Measurements from ENCODE around the gene ZNF850. TPM values are rescaled to one million over a fixed set of nuclear protein-coding genes. Genes with fewer than 3 reads are reported as not detected.
"Not testable (repeated sequence)": the region's sequence is repeated elsewhere in the genome, so short reads cannot be mapped to it uniquely, and the experiment has no call there.

The ZNF850 gene
- 5.3 and 7.0 TPM in 2 replicates for total RNA-seq (2014; rRNA removed; shearing (Covaris generic))
- polyA plus RNA-seq (2015; cell fraction: cytosol; rRNA removed), result 3.4 and 3.5 TPM in 2 replicates
- 3.6 and 4.4 TPM in 2 replicates for polyA plus RNA-seq (2015; cell fraction: nucleus; rRNA removed)

DNA sequence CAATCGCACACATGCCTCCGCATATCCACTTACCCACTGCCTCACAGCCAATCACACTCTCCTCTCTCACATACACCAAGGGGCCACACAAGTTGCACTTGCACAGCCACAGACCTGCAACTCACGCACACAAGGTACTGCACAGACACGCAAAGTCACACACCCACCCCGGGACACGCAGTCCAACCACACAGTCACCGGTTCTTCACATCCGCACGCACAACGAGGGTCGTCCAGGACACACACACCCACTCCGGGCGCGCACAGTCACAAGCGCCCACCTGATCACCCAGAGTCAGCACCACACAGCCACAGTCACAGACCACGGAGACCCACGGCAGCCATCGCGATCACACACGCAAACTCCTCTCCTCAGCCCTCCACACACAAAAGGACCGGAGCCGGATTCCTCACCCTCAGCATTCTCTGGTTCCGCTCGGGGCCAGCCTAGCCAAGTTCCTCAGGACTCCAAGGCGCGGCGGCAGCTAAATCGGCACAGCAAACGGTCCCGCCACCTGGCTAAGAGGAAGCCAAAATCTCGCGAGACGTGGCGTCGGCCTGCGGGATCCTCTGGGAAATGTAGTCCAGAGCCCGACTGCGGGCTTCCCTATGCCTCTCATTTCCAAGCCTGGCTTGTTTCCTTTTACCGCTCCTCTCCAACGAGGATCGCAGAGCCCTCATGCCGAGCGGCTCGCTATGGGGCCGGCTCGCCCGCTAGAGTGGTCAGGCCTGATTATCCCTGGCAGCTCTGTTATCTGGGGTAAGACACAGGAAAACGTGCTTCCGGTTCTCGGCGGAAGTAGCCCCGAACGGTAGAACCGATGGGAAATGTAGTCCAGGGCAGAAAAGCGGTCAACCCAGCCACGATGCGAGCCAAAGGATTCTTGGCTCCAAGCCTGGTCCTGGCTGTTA lies at the start of gene ZNF850:
Gene ZNF850, minus strand, starts transcription at position 497 of the 912 bp plus-strand sequence. CDS start 10,201 bp downstream, outside the sequence.
- peak; percentile 86 for DNase-seq (ENCODE audit: low read depth)

DNA sequence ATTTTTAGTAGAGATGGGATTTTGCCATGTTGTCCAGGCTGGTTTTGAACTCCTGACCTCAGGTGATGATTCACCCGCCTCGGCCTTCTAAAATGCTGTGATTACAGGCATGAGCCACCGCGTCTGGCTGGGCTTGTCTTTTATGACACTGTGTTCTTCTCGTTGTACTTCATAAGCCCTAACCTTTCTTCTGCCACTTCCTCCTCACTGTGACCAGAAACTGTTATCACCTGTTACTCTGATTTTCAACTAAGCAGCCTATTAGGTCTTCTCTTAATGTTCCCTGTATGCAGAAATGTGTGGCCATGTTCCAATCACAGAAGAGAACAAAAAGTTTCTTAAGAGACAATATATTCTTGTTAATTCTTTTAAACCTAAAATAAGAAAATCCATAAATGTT lies 49.2 kb upstream of the ZNF850 start:
- no peak for DNase-seq (ENCODE audit: low read depth)

DNA sequence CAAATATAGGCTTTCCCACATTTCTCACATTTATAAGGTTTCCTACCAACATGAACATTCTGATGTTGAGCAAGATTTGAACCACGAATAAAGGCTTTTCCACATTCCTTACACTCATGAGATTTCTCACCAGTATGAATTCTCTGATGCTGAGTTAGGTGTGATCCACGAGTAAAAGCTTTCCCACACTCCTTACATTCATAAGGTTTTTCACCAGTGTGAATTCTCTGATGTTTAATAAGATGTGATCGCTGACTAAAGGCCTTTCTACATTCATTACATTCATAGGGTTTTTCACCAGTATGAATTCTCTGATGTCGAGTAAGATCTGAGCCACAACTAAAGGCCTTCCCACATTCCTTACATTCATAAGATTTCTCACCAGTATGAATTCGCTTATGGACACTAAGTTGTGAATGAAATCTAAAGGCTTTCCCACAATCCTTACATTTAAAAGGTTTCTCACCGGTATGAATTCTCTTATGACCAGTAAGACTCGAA lies 46.6 kb upstream of the ZNF850 start:
- no peak for DNase-seq (ENCODE audit: low read depth)

DNA sequence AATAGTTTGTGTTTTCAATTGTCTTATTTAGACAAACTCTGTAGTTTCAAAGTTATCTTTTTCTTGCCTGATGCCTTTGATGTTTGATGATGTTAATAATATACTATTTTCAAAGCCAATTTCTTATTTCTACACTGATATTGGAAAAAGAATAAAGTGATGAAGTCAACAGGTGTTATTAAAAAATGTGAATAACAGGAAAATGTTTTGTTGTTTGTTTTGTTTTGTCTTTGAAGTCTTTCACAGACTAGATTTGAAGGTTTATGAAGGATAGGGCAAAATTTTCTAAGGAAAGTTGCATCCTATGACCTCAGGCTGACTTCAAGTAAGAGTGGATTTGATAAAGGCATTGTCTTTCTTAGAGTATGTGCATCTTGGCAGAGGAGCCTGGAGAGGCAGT lies 34.4 kb upstream of the ZNF850 start:
- no peak for DNase-seq (ENCODE audit: low read depth)

DNA sequence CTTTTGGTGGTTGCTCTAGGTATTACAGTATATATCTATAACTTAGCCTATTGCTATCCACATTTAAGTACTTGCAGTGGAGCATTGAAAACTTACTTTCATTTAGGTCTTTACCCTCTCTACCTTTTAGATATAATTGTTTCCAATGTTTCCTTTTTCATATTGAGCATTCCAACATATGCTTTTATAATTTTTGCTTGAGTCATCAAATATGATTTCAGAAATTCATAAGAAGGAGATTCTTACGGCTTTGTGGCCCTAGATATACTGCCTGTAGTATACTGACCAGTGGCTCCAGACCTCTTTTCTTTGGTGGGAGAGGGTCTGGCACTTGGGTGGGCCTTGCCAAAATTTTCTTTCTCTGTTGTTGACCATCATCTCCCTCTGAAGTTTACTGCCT lies 32.8 kb upstream of the ZNF850 start:
- DNase-seq (ENCODE audit: low read depth), result no peak

DNA sequence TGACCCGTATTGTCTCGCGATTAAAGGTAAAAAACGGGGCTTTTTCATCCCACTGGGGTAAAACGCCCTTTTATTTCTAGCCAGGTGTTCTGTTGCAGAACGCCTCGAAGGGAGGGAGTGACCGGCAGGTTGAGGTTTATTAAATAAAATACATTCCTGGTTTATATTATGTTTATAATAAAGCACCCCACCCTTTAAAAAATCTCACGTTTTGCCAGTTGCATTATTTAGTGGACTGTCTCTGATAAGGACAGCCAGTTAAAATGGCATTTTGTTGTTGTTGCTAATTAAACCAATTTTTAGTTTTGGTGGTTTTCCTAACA lies 25.1 kb upstream of the ZNF850 start:
- DNase-seq (ENCODE audit: low read depth), result no peak

DNA sequence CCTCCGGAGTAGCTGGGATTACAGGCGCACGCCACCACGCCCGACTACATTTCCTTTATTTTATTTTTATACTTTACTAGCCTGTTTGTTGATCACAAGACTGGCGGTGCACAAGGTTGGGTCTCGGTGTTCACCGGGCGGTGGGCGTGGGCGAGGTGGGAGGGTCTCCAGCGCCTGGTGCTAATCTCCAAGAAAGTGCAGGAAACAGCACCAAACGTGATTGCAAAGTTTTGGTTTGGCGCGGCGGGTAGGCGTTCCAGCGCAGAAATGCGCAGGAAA lies 24.0 kb upstream of the ZNF850 start:
- no peak for DNase-seq (ENCODE audit: low read depth)

DNA sequence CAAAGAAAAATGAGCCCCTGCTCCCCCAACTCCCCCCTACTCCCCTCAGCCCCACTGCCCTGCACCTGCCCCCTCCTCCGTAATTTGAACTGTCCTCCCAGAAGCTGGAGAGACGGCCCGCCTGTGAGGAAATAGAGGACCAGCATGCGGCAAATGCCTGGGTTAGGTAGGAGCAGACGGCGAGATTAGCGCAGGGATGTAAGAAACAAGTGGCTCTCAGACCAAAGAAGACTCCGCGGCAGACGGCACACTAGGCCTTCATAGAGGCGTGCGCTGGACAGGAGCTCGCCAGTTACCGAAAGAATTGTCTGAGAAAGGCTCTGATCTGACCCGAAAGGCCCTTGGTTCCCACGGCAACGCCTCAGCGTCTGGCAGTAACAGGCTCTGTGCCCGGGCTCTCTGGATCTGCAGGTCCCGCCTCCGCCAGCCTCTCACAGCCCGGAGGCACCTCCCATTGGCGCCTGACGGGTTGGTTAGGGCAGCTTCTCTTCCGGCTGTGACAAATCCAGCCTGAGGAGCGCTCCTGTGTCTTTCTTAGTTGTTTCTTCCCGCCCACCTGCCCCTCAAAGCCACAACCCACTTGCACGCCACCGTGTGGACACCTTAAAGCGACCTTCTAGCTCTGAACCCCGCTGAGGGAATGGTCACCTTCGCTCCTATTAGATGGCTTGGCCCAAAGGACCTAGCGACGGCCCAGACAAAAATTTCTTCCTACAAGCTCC lies 19.0 kb upstream of the ZNF850 start:
- DNase-seq (ENCODE audit: low read depth), result peak; percentile 25

DNA sequence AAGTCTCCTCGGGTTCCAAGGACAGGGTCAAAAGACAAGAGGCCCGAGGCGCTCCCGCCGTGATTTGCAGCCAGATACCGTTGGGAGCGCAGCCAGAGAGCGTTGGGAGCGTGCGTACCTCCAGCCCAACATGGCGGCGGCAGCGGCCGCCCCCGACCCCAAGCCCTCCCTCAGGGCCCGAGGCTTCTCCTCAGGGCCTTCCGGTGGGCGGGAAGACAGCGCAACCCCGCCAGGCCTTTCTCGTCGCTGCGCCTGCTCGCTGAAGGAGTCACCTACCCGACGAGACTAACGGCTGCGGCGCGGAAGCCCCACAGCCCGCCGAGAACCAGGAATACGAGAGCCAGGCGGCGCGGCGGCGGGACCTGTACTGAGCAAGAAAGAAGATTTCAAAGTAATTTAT lies 3.2 kb upstream of the ZNF850 start:
- no peak for DNase-seq (ENCODE audit: low read depth)

DNA sequence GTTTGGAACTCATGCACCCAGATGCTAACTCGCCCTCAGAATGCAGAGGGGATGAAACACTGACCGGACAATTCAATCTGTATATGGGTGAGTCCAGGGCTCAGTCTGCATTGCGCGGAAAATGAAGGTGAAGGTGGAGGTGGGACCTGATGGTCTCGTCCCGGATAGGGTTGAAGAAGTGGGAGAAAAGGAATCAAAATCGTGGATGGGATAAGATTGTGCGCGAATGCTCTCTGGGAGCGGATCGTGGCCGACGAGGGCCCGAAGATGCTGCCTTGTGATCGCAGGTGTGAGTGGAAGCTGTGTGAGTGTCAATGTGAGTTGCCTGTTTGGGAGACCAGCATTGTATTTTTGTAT lies 594 bp upstream of the ZNF850 start:
- no peak for DNase-seq (ENCODE audit: low read depth)

DNA sequence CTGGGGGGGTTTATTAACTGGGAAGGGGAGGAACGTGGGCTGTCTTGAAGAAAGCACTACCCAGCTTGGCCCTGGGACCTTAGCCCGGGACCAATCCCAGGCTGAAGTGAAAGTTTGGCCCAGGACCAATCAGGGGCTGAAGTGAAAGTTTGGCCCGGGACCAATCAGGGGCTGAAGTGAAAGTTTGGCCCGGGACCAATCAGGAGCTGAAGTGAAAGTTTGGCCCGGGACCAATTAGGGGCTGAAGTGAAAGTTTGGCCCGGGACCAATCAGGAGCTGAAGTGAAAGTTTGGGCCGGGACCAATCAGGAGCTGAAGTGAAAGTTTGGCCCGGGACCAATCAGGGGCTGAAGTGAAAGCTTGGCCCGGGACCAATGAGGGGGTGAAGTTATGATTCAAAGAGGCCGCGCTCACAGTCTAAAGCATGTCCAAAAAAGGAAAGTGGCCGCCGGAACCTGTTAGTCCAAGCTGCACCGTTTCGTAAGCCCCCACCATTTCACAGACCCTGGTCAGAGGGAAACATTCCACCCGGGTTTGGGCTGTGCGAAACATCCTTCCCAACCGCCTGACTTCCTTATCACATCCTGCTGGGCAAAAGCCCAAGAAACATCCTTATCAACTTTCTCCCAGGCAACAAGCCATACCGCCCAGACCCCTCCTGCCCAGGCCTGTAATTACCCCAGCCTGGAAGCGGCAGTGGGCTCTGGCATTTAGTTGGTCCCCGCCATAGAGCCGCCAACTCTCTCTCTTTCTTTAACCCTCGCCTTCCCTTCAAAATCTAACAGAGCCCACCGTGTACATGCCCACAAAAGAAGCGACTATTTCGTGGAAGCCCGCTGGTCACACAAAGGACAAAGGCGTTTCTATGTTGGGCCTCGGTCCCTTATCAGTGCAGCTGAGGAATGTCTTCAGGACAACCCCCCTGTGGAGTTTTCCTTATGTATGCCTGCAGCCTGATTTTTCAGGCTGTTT lies 1.1 kb downstream of the ZNF850 start:
- peak; percentile 28 for DNase-seq (ENCODE audit: low read depth)

DNA sequence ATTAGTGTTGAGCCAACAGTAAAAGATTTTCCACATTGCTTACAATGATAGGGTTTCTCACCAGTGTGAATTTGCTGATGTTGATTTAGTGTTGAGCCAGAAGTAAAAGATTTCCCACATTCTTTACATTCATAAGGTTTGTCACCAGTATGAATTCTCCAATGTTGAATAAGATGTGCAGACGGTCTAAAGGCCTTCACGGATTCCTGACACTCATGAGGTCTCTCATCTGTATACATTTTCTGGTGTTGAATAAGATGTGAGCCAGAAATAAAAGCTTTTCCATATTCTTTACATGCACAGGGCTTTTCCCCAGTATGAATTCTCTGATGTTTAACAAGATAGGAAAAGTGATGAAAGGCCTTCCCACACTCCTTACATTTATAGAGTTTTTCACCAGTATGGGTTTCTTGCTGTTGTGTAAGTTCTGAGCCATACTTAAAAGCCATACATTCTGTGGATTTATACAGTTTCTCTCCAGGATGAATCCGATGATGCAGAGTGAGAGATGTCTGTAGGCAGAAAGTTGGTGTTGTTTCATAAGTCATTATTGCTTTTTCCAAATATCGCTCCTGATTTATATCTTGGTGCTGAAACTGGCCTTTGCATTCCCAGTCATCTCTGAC lies 22.4 kb downstream of the ZNF850 start:
- DNase-seq (ENCODE audit: low read depth), result no peak

DNA sequence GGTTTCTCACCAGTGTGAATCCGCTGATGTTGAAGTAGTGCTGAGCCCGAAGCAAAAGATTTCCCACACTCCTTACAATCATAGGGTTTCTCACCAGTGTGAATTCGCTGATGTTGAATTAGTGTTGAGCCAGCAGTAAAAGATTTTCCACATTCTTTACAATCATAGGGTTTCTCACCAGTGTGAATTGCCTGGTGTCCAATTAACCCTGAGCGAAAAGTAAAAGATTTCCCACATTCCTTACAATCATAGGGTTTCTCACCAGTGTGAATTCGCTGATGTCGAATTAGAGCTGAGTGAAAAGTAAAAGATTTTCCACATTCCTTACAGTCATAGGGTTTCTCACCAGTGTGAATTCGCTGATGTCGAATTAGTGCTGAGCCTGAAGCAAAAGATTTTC lies 23.0 kb downstream of the ZNF850 start:
- DNase-seq (ENCODE audit: low read depth), result not testable (repeated sequence)

DNA sequence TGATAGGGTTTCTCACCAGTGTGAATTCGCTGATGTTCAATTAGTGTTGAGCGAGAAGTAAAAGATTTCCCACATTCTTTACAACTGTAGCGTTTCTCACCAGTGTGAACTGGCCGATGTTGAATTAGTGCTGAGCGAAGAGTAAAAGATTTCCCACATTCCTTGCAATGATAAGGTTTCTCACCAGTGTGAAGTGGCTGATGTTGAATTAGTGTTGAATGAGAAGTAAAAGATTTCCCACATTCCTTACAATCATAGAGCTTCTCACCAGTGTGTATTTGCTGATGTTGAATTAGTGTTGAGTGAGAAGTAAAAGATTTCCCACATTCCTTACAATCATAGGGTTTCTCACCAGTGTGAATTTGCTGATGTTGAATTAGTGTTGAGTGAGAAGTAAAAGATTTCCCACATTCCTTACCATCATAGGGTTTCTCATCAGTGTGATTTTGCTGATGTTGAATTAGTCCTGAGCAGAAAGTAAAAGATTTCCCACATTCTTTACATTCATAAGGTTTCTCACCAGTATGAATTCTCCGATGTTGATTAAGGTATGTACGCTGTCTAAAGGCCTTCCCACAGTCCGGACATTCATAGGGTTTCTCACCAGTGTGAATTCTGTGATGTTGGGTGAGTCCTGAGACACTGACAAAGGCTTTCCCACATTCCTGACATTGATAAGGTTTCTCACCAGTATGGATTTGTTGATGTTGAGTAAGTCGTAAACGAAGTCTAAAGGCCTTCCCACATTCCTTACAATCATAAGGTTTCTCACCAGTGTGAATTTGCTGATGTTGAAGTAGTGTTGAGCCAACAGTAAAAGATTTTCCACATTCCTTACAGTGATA lies 24.0 kb downstream of the ZNF850 start:
- no peak for DNase-seq (ENCODE audit: low read depth)

DNA sequence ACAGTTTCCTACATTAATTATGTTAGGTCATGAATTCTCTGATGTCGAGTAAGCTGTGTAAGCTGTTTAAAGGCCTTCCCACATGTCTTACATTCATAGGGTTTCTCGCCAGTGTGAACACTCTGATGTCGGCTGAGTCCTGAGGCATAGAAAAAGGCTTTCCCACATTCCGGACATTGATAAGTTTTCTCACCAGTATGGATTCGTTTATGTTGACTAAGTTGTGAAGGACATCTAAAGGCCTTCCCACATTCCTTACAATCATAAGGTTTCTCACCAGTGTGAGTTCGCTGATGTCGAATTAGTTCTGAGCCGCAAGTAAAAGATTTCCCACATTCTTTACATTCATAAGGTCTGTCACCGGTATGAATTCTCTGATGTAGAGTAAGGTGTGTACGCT lies 24.9 kb downstream of the ZNF850 start:
- DNase-seq (ENCODE audit: low read depth), result no peak

DNA sequence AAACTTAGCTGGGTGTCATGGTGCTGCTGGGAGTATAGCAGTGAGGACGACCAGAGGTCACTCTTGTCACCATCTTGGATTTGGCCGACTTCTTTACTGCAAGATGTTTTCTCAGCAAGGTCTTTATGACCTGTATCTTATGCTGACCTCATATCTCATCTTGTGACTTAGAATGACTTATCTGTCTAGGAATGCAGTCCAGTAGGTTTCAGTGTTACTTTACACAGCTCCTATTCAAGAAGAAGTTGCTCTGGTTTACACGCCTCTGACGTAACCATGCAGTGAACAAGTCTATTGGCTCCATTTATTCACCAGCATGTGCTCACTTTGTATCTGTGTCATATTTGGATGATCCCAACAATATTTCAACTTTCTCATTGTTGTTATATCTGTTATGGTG lies 26.7 kb downstream of the ZNF850 start:
- DNase-seq (ENCODE audit: low read depth), result no peak

DNA sequence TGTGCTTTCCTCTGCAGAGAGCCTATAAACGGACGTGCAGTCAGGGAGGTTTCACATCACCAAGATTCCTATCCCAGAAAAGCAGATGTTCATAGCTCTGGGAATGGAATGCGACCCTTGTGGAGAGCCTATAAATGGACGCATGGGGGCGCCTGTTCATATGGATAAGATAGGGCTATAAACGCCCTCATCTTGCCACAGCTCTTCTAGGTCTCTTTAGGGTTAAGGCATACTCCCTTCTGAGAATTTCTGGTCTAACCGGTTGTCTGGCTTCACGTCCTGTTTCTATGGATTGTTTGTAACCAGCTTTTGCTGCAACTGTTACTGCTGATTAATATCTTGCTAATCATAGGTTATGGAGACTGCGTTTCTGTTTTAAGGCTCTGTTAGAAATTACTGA lies 36.4 kb downstream of the ZNF850 start:
- not testable (repeated sequence) for DNase-seq (ENCODE audit: low read depth)

DNA sequence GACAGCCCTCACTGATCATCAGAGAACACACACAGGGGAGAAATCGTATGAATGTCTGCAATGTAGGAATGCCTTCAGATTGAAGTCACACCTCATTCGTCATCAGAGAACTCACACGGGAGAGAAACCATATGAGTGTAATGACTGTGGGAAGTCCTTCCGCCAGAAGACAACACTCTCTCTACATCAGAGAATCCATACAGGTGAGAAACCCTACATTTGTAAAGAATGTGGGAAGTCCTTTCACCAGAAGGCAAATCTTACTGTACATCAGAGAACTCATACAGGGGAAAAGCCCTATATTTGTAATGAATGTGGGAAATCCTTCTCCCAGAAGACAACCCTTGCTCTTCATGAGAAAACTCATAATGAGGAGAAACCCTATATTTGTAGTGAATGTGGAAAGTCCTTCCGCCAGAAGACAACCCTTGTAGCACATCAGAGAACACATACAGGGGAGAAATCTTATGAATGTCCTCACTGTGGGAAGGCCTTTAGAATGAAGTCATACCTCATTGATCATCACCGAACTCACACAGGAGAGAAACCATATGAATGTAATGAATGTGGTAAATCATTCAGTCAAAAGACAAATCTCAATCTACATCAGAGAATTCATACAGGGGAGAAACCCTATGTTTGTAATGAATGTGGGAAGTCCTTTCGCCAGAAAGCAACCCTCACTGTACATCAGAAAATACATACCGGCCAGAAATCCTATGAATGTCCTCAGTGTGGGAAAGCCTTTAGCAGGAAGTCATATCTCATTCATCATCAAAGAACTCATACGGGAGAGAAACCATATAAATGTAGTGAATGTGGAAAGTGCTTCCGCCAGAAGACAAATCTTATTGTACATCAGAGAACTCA lies 52.7 kb downstream of the ZNF850 start:
- no peak for DNase-seq (ENCODE audit: low read depth)

DNA sequence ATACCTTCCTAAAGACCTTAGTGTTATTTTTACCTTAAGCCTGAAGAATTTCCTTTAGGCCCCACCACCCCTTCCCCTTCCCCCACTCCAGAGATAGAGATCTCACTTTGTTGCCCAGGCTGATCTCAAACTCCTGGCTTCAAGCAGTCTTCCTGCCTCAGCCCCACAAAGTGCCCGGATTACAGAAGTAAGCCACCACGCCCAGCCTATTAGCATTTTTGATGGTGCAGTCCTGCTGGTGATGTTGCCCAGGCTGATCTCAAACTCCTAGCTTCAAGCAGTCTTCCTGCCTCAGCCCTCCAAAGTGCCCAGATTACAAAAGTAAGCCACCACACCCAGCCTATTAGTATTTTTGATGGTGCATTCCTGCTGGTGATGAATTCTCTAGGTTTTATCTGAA lies 63.2 kb downstream of the ZNF850 start:
- no peak for DNase-seq (ENCODE audit: low read depth)

All from HT1080 (cell line).